GM23338 (cell line): ENCODE results near the gene C20orf141. TPM values are rescaled to one million over a fixed set of nuclear protein-coding genes. Genes with fewer than 3 reads are reported as not detected.

Experiments
- ATAC-seq: fragments of 200-7000 bp; cut with Tn5 transposase; 3 replicates; pipeline ENCODE4 v1.9.1; 2020
- DNase-seq: peaks from one replicate; pipeline ENCODE4 v3.0.0-alpha.2; 2015; ENCODE audit warnings: low spot score
- H2AFZ ChIP-seq: fragments of 200-600 bp; sonication (generic); 2 replicates; pipeline ENCODE4 v1.8.0; 2016; ENCODE audit warnings: antibody characterized with exemption, mild to moderate bottlenecking, moderate library complexity
- H3F3A ChIP-seq: fragments of 200-600 bp; sonication (generic); replicated peaks from 2 replicates; pipeline ENCODE4 v1.8.0; 2017; ENCODE audit warnings: antibody characterized with exemption, mixed run types, low read depth
- H3K27ac ChIP-seq: fragments of 200-600 bp; sonication (generic); 2 replicates; pipeline ENCODE4 v1.6.1; 2016; ENCODE audit warnings: low read depth
- H3K27me3 ChIP-seq: fragments of 200-600 bp; sonication (generic); 2 replicates; pipeline ENCODE4 v1.8.0; 2016; ENCODE audit warnings: mild to moderate bottlenecking, mixed run types, moderate library complexity; ENCODE audit not compliant: insufficient read depth
- H3K36me3 ChIP-seq: fragments of 200-600 bp; sonication (generic); 2 replicates; pipeline ENCODE4 v1.8.0; 2016; ENCODE audit warnings: mild to moderate bottlenecking; ENCODE audit not compliant: insufficient read depth
- H3K4me1 ChIP-seq: fragments of 200-600 bp; sonication (generic); 2 replicates; pipeline ENCODE4 v1.8.0; 2016; ENCODE audit warnings: mild to moderate bottlenecking, moderate library complexity; ENCODE audit not compliant: insufficient read depth
- H3K4me2 ChIP-seq: fragments of 200-600 bp; sonication (generic); 2 replicates; pipeline ENCODE4 v1.7.1; 2017; ENCODE audit warnings: mixed run types
- H3K4me3 ChIP-seq: fragments of 200-600 bp; sonication (generic); 2 replicates; pipeline ENCODE4 v1.6.1; 2016; ENCODE audit warnings: mixed run types
- H3K79me2 ChIP-seq: fragments of 200-600 bp; sonication (generic); replicated peaks from 2 replicates; pipeline ENCODE4 v1.8.0; 2017; ENCODE audit warnings: mild to moderate bottlenecking; ENCODE audit not compliant: insufficient read depth
- H3K9me2 ChIP-seq: fragments of 200-600 bp; sonication (generic); 2 replicates; pipeline ENCODE4 v1.8.0; 2017; ENCODE audit not compliant: insufficient read depth
- H4K20me1 ChIP-seq: fragments of 200-600 bp; sonication (generic); replicated peaks from 2 replicates; pipeline ENCODE4 v1.8.0; 2017; ENCODE audit warnings: mild to moderate bottlenecking; ENCODE audit not compliant: insufficient read depth
- H3K27ac Mint-ChIP-seq: 2 replicates; pipeline ENCODE4 v1.8.0; 2020; ENCODE audit warnings: inconsistent platforms, mild to moderate bottlenecking, moderate library complexity, mixed read lengths
- H3K27me3 Mint-ChIP-seq: 3 replicates; pipeline ENCODE4 v1.8.0; 2022; ENCODE audit warnings: low read depth, mild to moderate bottlenecking, moderate library complexity, mixed read lengths, inconsistent platforms; ENCODE audit not compliant: insufficient read depth, poor library complexity
- H3K36me3 Mint-ChIP-seq: 3 replicates; pipeline ENCODE4 v1.8.0; 2021; ENCODE audit warnings: low read depth, mild to moderate bottlenecking, inconsistent platforms, moderate library complexity, mixed read lengths
- H3K4me1 Mint-ChIP-seq: 3 replicates; pipeline ENCODE4 v1.8.0; 2020; ENCODE audit warnings: mild to moderate bottlenecking, inconsistent platforms, mixed read lengths
- H3K4me3 Mint-ChIP-seq: 3 replicates; pipeline ENCODE4 v1.8.0; 2021; ENCODE audit warnings: moderate library complexity, mild to moderate bottlenecking, inconsistent platforms, mixed read lengths
- H3K9me3 Mint-ChIP-seq: 3 replicates; pipeline ENCODE4 v1.8.0; 2020; ENCODE audit warnings: moderate library complexity, mild to moderate bottlenecking, inconsistent platforms, mixed read lengths
- CREB1 ChIP-seq: fragments of 250-450 bp; sonication (Bioruptor Pico); IDR thresholded peaks from 2 replicates; pipeline ENCODE4 v1.5.0; 2020; ENCODE audit warnings: low read depth, mild to moderate bottlenecking, moderate library complexity
- EZH2 ChIP-seq: fragments of 200-600 bp; sonication (generic); IDR thresholded peaks from one replicate; pipeline ENCODE4 v1.8.0; 2017; ENCODE audit warnings: antibody characterized with exemption, mild to moderate bottlenecking, low read depth; ENCODE audit not compliant: unreplicated experiment
- EZH2phosphoT487 ChIP-seq: fragments of 200-600 bp; sonication (generic); IDR thresholded peaks from one replicate; pipeline ENCODE4 v1.8.1; 2018; ENCODE audit warnings: antibody characterized with exemption; ENCODE audit not compliant: unreplicated experiment
- JUNB ChIP-seq: IDR thresholded peaks from one replicate; pipeline ENCODE4 v1.6.1; 2016; ENCODE audit warnings: antibody characterized with exemption; ENCODE audit not compliant: unreplicated experiment
- NANOG ChIP-seq: IDR thresholded peaks from 2 replicates; pipeline ENCODE4 v1.6.1; 2016; ENCODE audit warnings: antibody characterized with exemption, borderline replicate concordance
- POLR2AphosphoS5 ChIP-seq: IDR thresholded peaks from 2 replicates; pipeline ENCODE4 v1.6.1; 2016; ENCODE audit warnings: antibody characterized with exemption, low read depth
- STAT1 ChIP-seq: IDR thresholded peaks from one replicate; pipeline ENCODE4 v1.6.1; 2016; ENCODE audit warnings: antibody characterized with exemption; ENCODE audit not compliant: unreplicated experiment
- ZNF114 ChIP-seq: fragments of 250-450 bp; sonication (Bioruptor Pico); IDR thresholded peaks from 2 replicates; pipeline ENCODE4 v1.5.0; 2020; ENCODE audit warnings: mild to moderate bottlenecking, moderate library complexity
- ZNF331 ChIP-seq: fragments of 250-450 bp; sonication (Bioruptor Pico); IDR thresholded peaks from 2 replicates; pipeline ENCODE4 v1.5.0; 2020; ENCODE audit warnings: low read depth, mild to moderate bottlenecking, moderate library complexity
- polyA plus RNA-seq: library from polyadenylated mRNA; unstranded; fragments of >200 nt; fragmentation: Nextera tagmentation; extraction: Ambion mirVana; gene quantifications from 2 replicates; pipeline ENCODE4 v1.2.1, GENCODE V29; 2016
- total RNA-seq: library from RNA; depleted of rRNA; stranded (reverse); fragments of >200 nt; shearing (Covaris generic); gene quantifications from 2 replicates; pipeline ENCODE4 v1.2.3, GENCODE V29; 2014
- TF ChIP-seq, protein P1 (sequence below): IDR thresholded peaks from 2 replicates; pipeline ENCODE4 v1.6.1; 2016; ENCODE audit warnings: antibody characterized with exemption
- TF ChIP-seq, protein P2 (sequence below): fragments of 250-450 bp; sonication (Bioruptor Pico); IDR thresholded peaks from 2 replicates; pipeline ENCODE4 v1.5.0; 2020; ENCODE audit warnings: mild to moderate bottlenecking, moderate library complexity
- TF ChIP-seq, protein P3 (sequence below), 2 experiments: fragments of 200-600 bp in 1 of 2; sonication (generic) in 1 of 2; conservative IDR thresholded peaks; 2 replicates each; pipeline versions ENCODE4 v1.5.1 to v1.6.1; 2016 to 2017; ENCODE audit warnings: antibody characterized with exemption in 2 of 2, low read depth in 2 of 2, mild to moderate bottlenecking in 2 of 2, moderate library complexity in 1 of 2
- TF ChIP-seq, protein P4 (sequence below): IDR thresholded peaks from one replicate; pipeline ENCODE4 v1.6.1; 2018; ENCODE audit warnings: antibody characterized with exemption; ENCODE audit not compliant: unreplicated experiment

Gene C20orf141
- total and polyA plus RNA-seq, 2 experiments from 2014 or later, result not detected

DNA sequence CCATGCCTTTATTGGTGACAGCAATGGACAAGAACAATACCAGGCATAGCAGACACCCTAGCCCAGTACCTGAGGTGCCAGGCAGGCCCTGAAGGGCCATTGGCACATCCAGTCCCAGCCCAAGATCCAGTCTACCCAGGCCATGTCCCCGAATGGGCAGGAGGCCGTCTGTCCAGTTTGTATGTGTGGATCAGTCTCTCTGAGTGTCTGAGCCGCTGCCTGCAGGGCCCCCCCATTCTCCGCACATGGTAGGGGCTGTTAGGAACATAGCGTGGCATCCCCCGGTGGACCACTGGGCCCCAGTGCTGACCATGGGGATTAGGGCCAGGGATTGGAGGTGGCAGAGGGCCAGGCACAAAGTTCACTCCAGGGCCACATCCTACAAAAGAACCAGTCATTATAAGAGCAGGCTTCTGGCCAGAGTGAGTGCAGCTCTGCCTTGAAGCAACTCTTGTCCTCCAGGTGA, 20.6 kb downstream of the C20orf141 start:
- peaks cover 14% of the 10 kb centered on the region for H3K27me3 ChIP-seq
- H3K79me2 ChIP-seq, result no peaks in the 10 kb centered on the region
- no peaks in the 10 kb centered on the region for H3K9me2 ChIP-seq
- H4K20me1 ChIP-seq, result no peaks in the 10 kb centered on the region
- Mint-ChIP-seq H3K27me3 (peaks cover 19% of the 10 kb centered on the region), H3K4me3 (no peak overlapping the region), H3K36me3 (peaks cover 4% of the 10 kb centered on the region), H3K27ac (no peak overlapping the region), H3K9me3 (peaks cover 5% of the 10 kb centered on the region; the same call in 2 of the 3 replicates), H3K4me1 (peaks cover 2% of the 10 kb centered on the region; the same call in 2 of the 3 replicates)
- no peak overlapping the region for H2AFZ ChIP-seq
- no peak for DNase-seq
- no peak overlapping the region for H3K4me2 ChIP-seq
- H3K27ac ChIP-seq, result no peak overlapping the region
- H3K4me1 ChIP-seq, result no peaks in the 10 kb centered on the region
- H3K4me3 ChIP-seq, result no peak overlapping the region
- no peak for ATAC-seq
- no peaks in the 10 kb centered on the region for H3F3A ChIP-seq
- no peak for TF ChIP-seq ZNF114
- TF ChIP-seq, protein P1, sequence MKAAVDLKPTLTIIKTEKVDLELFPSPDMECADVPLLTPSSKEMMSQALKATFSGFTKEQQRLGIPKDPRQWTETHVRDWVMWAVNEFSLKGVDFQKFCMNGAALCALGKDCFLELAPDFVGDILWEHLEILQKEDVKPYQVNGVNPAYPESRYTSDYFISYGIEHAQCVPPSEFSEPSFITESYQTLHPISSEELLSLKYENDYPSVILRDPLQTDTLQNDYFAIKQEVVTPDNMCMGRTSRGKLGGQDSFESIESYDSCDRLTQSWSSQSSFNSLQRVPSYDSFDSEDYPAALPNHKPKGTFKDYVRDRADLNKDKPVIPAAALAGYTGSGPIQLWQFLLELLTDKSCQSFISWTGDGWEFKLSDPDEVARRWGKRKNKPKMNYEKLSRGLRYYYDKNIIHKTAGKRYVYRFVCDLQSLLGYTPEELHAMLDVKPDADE, result no peak
- TF ChIP-seq CREB1 (CRISPR knock-in tag), result no peak
- no peak for TF ChIP-seq EZH2phosphoT487
- no peak for TF ChIP-seq EZH2
- TF ChIP-seq, protein P2, sequence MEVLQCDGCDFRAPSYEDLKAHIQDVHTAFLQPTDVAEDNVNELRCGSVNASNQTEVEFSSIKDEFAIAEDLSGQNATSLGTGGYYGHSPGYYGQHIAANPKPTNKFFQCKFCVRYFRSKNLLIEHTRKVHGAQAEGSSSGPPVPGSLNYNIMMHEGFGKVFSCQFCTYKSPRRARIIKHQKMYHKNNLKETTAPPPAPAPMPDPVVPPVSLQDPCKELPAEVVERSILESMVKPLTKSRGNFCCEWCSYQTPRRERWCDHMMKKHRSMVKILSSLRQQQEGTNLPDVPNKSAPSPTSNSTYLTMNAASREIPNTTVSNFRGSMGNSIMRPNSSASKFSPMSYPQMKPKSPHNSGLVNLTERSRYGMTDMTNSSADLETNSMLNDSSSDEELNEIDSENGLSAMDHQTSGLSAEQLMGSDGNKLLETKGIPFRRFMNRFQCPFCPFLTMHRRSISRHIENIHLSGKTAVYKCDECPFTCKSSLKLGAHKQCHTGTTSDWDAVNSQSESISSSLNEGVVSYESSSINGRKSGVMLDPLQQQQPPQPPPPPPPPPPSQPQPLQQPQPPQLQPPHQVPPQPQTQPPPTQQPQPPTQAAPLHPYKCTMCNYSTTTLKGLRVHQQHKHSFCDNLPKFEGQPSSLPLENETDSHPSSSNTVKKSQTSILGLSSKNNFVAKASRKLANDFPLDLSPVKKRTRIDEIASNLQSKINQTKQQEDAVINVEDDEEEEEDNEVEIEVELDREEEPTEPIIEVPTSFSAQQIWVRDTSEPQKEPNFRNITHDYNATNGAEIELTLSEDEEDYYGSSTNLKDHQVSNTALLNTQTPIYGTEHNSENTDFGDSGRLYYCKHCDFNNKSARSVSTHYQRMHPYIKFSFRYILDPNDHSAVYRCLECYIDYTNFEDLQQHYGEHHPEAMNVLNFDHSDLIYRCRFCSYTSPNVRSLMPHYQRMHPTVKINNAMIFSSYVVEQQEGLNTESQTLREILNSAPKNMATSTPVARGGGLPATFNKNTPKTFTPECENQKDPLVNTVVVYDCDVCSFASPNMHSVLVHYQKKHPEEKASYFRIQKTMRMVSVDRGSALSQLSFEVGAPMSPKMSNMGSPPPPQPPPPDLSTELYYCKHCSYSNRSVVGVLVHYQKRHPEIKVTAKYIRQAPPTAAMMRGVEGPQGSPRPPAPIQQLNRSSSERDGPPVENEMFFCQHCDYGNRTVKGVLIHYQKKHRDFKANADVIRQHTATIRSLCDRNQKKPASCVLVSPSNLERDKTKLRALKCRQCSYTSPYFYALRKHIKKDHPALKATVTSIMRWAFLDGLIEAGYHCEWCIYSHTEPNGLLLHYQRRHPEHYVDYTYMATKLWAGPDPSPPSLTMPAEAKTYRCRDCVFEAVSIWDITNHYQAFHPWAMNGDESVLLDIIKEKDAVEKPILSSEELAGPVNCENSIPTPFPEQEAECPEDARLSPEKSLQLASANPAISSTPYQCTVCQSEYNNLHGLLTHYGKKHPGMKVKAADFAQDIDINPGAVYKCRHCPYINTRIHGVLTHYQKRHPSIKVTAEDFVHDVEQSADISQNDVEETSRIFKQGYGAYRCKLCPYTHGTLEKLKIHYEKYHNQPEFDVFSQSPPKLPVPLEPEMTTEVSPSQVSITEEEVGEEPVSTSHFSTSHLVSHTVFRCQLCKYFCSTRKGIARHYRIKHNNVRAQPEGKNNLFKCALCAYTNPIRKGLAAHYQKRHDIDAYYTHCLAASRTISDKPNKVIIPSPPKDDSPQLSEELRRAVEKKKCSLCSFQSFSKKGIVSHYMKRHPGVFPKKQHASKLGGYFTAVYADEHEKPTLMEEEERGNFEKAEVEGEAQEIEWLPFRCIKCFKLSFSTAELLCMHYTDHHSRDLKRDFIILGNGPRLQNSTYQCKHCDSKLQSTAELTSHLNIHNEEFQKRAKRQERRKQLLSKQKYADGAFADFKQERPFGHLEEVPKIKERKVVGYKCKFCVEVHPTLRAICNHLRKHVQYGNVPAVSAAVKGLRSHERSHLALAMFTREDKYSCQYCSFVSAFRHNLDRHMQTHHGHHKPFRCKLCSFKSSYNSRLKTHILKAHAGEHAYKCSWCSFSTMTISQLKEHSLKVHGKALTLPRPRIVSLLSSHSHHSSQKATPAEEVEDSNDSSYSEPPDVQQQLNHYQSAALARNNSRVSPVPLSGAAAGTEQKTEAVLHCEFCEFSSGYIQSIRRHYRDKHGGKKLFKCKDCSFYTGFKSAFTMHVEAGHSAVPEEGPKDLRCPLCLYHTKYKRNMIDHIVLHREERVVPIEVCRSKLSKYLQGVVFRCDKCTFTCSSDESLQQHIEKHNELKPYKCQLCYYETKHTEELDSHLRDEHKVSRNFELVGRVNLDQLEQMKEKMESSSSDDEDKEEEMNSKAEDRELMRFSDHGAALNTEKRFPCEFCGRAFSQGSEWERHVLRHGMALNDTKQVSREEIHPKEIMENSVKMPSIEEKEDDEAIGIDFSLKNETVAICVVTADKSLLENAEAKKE (CRISPR knock-in tag), result no peak
- no peak for TF ChIP-seq JUNB
- TF ChIP-seq STAT1, result no peak
- no peak for TF ChIP-seq ZNF331 (CRISPR knock-in tag)
- TF ChIP-seq, protein P3, sequence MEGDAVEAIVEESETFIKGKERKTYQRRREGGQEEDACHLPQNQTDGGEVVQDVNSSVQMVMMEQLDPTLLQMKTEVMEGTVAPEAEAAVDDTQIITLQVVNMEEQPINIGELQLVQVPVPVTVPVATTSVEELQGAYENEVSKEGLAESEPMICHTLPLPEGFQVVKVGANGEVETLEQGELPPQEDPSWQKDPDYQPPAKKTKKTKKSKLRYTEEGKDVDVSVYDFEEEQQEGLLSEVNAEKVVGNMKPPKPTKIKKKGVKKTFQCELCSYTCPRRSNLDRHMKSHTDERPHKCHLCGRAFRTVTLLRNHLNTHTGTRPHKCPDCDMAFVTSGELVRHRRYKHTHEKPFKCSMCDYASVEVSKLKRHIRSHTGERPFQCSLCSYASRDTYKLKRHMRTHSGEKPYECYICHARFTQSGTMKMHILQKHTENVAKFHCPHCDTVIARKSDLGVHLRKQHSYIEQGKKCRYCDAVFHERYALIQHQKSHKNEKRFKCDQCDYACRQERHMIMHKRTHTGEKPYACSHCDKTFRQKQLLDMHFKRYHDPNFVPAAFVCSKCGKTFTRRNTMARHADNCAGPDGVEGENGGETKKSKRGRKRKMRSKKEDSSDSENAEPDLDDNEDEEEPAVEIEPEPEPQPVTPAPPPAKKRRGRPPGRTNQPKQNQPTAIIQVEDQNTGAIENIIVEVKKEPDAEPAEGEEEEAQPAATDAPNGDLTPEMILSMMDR (conservative IDR thresholded peaks at IDR 0.05; ENCODE audit: low read depth in 2 of 2), result no peak
- TF ChIP-seq, protein P4, sequence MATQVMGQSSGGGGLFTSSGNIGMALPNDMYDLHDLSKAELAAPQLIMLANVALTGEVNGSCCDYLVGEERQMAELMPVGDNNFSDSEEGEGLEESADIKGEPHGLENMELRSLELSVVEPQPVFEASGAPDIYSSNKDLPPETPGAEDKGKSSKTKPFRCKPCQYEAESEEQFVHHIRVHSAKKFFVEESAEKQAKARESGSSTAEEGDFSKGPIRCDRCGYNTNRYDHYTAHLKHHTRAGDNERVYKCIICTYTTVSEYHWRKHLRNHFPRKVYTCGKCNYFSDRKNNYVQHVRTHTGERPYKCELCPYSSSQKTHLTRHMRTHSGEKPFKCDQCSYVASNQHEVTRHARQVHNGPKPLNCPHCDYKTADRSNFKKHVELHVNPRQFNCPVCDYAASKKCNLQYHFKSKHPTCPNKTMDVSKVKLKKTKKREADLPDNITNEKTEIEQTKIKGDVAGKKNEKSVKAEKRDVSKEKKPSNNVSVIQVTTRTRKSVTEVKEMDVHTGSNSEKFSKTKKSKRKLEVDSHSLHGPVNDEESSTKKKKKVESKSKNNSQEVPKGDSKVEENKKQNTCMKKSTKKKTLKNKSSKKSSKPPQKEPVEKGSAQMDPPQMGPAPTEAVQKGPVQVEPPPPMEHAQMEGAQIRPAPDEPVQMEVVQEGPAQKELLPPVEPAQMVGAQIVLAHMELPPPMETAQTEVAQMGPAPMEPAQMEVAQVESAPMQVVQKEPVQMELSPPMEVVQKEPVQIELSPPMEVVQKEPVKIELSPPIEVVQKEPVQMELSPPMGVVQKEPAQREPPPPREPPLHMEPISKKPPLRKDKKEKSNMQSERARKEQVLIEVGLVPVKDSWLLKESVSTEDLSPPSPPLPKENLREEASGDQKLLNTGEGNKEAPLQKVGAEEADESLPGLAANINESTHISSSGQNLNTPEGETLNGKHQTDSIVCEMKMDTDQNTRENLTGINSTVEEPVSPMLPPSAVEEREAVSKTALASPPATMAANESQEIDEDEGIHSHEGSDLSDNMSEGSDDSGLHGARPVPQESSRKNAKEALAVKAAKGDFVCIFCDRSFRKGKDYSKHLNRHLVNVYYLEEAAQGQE, result no peak
- no peak for TF ChIP-seq POLR2AphosphoS5
- TF ChIP-seq NANOG, result no peak
- no peaks in the 10 kb centered on the region for H3K36me3 ChIP-seq
